Measurements from ENCODE around the gene KRTAP9-1. TPM values are rescaled to one million over a fixed set of nuclear protein-coding genes. Genes with fewer than 3 reads are reported as not detected.

The KRTAP9-1 gene
- total and polyA plus RNA-seq, 9 of the 15 experiments (the other 6 are each of a cell fraction or from before 2014, with no cell fraction given) = not detected

- TF ChIP-seq TSHZ1 (CRISPR knock-in tag; IDR thresholded peaks at IDR 0.05) (no peak), SAP30 (IDR thresholded peaks at IDR 0.05; ENCODE audit: borderline replicate concordance, insufficient read depth, low read depth, low read length, poor library complexity, severe bottlenecking) (no peak)
Observed at GRCh38 chr17:41140360-41141131, 49.1 kb upstream of the KRTAP9-1 start, which contains the start of gene KRTAP4-6 (continued).

- no peak for ATAC-seq
- Histone ChIP-seq H3K27me3 (ENCODE audit: control insufficient read depth in 2 of 2, insufficient read depth in 2 of 2, low read length in 2 of 2) (no peaks in the 10 kb centered on the region), H3K79me2 (ENCODE audit: control insufficient read depth, insufficient read depth, low read length) (no peaks in the 10 kb centered on the region), H4K20me1 (replicated peaks; ENCODE audit: control insufficient read depth, insufficient read depth, low read length) (no peaks in the 10 kb centered on the region), H3K4me1 (replicated peaks in 1 of 2; ENCODE audit: control insufficient read depth in 2 of 2, insufficient read depth in 2 of 2, low read length in 2 of 2) (no peaks in the 10 kb centered on the region), H3K9me3 (replicated peaks; ENCODE audit: control insufficient read depth, insufficient read depth, low read depth, low read length) (no peaks in the 10 kb centered on the region), H3K4me2 (ENCODE audit: insufficient read depth, low read length) (no peak overlapping the region), H3K4me3 (no peak overlapping the region), H3K27ac (ENCODE audit: extremely low read depth, low read depth, low read length) (no peak overlapping the region), H2AFZ (ENCODE audit: low read depth, low read length) (no peak overlapping the region), H3K9ac (ENCODE audit: insufficient read depth in 1 of 2, low read depth in 2 of 2, low read length in 2 of 2) (no peak overlapping the region), H3K36me3 (ENCODE audit: control insufficient read depth, insufficient read depth, low read length) (no peaks in the 10 kb centered on the region), H3K9me1 (ENCODE audit: control insufficient read depth, insufficient read depth, low read length) (no peaks in the 10 kb centered on the region)
- no peak for FAIRE-seq
- intact Hi-C loops (cut with micrococcal nuclease) = no loop called here
- BruUV-seq (replicated peaks) = no TSS peak
- ChIA-PET POLR2A (no interaction called here), CTCF (ENCODE audit: low intra/inter-chr PET ratio) (no interaction called here)
- TF ChIP-seq TCF15 (CRISPR knock-in tag; IDR thresholded peaks at IDR 0.05) (no peak), SMARCA4 (IDR thresholded peaks at IDR 0.05) (no peak)
- in situ Hi-C loops (cut with MboI) = no loop called here
- DNase-seq (ENCODE audit: extremely low read depth in 1 of 4, low spot score in 3 of 4) = no peak
Observed at GRCh38 chr17:41141361-41141760, 48.3 kb upstream of the KRTAP9-1 start.
